Measurements from ENCODE around the gene STAB2. TPM values are rescaled to one million over a fixed set of nuclear protein-coding genes. Genes with fewer than 3 reads are reported as not detected.

The STAB2 gene
- polyA plus RNA-seq, 1 donor from 2014 or later = not detected

DNA sequence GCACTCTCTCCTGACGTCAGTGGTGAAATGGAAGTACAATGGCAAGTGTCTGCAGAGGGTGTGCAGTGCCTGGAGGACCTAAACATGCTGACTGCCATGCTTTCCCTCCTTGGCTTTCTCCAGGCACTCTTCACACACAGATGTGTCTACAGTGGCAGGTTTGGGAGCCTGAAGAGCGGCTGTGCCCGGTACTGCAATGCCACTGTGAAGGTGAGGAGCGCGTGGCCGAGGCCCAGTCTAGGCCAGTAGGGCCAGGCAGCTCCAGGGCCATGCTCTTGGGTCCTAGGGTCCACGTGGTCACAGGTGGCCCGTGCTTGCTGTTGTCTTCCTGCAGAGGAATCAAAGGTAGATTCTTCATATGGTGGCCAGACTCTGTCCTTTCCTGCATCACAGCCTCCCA is 81.4 kb downstream of the STAB2 start:
- no peak overlapping the region for H3K9ac ChIP-seq (ENCODE audit: low read length)
- H3K79me2 ChIP-seq (replicated peaks; ENCODE audit: insufficient read depth, low read length) = no peaks in the 10 kb centered on the region
- no peak overlapping the region for H3K4me3 ChIP-seq (ENCODE audit: low read length)
- no peaks in the 10 kb centered on the region for H3K9me3 ChIP-seq (ENCODE audit: low read length)
- TF ChIP-seq, protein P1, sequence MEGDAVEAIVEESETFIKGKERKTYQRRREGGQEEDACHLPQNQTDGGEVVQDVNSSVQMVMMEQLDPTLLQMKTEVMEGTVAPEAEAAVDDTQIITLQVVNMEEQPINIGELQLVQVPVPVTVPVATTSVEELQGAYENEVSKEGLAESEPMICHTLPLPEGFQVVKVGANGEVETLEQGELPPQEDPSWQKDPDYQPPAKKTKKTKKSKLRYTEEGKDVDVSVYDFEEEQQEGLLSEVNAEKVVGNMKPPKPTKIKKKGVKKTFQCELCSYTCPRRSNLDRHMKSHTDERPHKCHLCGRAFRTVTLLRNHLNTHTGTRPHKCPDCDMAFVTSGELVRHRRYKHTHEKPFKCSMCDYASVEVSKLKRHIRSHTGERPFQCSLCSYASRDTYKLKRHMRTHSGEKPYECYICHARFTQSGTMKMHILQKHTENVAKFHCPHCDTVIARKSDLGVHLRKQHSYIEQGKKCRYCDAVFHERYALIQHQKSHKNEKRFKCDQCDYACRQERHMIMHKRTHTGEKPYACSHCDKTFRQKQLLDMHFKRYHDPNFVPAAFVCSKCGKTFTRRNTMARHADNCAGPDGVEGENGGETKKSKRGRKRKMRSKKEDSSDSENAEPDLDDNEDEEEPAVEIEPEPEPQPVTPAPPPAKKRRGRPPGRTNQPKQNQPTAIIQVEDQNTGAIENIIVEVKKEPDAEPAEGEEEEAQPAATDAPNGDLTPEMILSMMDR (IDR thresholded peaks at IDR 0.05; ENCODE audit: poor library complexity, severe bottlenecking) = no peak
- no peak for TF ChIP-seq MXI1 (conservative IDR thresholded peaks at IDR 0.05; ENCODE audit: poor library complexity, severe bottlenecking)
- TF ChIP-seq, protein P2, sequence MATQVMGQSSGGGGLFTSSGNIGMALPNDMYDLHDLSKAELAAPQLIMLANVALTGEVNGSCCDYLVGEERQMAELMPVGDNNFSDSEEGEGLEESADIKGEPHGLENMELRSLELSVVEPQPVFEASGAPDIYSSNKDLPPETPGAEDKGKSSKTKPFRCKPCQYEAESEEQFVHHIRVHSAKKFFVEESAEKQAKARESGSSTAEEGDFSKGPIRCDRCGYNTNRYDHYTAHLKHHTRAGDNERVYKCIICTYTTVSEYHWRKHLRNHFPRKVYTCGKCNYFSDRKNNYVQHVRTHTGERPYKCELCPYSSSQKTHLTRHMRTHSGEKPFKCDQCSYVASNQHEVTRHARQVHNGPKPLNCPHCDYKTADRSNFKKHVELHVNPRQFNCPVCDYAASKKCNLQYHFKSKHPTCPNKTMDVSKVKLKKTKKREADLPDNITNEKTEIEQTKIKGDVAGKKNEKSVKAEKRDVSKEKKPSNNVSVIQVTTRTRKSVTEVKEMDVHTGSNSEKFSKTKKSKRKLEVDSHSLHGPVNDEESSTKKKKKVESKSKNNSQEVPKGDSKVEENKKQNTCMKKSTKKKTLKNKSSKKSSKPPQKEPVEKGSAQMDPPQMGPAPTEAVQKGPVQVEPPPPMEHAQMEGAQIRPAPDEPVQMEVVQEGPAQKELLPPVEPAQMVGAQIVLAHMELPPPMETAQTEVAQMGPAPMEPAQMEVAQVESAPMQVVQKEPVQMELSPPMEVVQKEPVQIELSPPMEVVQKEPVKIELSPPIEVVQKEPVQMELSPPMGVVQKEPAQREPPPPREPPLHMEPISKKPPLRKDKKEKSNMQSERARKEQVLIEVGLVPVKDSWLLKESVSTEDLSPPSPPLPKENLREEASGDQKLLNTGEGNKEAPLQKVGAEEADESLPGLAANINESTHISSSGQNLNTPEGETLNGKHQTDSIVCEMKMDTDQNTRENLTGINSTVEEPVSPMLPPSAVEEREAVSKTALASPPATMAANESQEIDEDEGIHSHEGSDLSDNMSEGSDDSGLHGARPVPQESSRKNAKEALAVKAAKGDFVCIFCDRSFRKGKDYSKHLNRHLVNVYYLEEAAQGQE (IDR thresholded peaks at IDR 0.05; ENCODE audit: borderline replicate concordance) = no peak
- TF ChIP-seq EZH2 (IDR thresholded peaks at IDR 0.05; ENCODE audit: borderline replicate concordance, insufficient read depth, low read length, poor library complexity, severe bottlenecking) = no peak
- TF ChIP-seq POLR2AphosphoS5 (IDR thresholded peaks at IDR 0.05) = no peak
- no peak for TF ChIP-seq RAD21 (conservative IDR thresholded peaks at IDR 0.05)
- TF ChIP-seq TAF1 (IDR thresholded peaks at IDR 0.05; ENCODE audit: low read depth) = no peak
- TF ChIP-seq EP300 (conservative IDR thresholded peaks at IDR 0.05; ENCODE audit: poor library complexity, severe bottlenecking) = no peak
- no peak for TF ChIP-seq SMC3 (conservative IDR thresholded peaks at IDR 0.05; ENCODE audit: poor library complexity)
- no peaks in the 10 kb centered on the region for H3F3A ChIP-seq (ENCODE audit: insufficient read depth, low read length, poor library complexity, severe bottlenecking)
- no peaks in the 10 kb centered on the region for H3K27me3 ChIP-seq (ENCODE audit: insufficient read depth, low read depth, low read length)
- no peaks in the 10 kb centered on the region for H3K9me2 ChIP-seq (ENCODE audit: insufficient read depth, low read length)
- H2AFZ ChIP-seq (ENCODE audit: low read depth, low read length) = no peak overlapping the region
- no peak overlapping the region for H3K4me2 ChIP-seq (ENCODE audit: low read length)
- no peaks in the 10 kb centered on the region for H4K20me1 ChIP-seq (ENCODE audit: insufficient read depth)
- no peaks in the 10 kb centered on the region for H3K36me3 ChIP-seq (ENCODE audit: insufficient read depth, low read length)
- H3K27ac ChIP-seq (ENCODE audit: low read length) = no peak overlapping the region

DNA sequence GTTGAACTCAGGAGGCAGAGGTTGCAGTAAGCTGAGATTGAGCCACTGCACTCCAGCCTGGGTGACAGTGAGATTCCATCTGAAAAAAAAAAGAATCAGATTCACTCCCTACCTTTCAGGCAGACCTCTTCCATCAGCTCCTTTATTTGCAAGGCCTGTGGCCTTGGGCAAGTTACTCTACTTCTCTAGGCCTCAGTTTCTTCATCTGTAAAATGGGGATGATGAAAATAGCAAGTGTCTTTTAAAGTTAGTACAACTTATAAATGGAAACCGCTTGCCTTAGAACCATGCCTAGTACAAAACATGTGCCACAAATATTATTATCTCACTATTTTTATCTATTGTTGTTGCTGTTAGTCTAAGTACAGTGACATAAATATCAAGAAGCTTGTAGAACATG is 84.3 kb downstream of the STAB2 start:
- no peaks in the 10 kb centered on the region for H3K27me3 ChIP-seq (ENCODE audit: insufficient read depth, low read depth, low read length)
- no peaks in the 10 kb centered on the region for H3F3A ChIP-seq (ENCODE audit: insufficient read depth, low read length, poor library complexity, severe bottlenecking)
- H3K36me3 ChIP-seq (ENCODE audit: insufficient read depth, low read length) = no peaks in the 10 kb centered on the region
- no peaks in the 10 kb centered on the region for H3K9me3 ChIP-seq (ENCODE audit: low read length)
- H3K79me2 ChIP-seq (replicated peaks; ENCODE audit: insufficient read depth, low read length) = no peaks in the 10 kb centered on the region
- no peak overlapping the region for H3K9ac ChIP-seq (ENCODE audit: low read length)
- no peaks in the 10 kb centered on the region for H3K9me2 ChIP-seq (ENCODE audit: insufficient read depth, low read length)
- H3K27ac ChIP-seq (ENCODE audit: low read length) = no peak overlapping the region
- no peak overlapping the region for H3K4me3 ChIP-seq (ENCODE audit: low read length)
- H4K20me1 ChIP-seq (ENCODE audit: insufficient read depth) = no peaks in the 10 kb centered on the region
- no peak overlapping the region for H3K4me2 ChIP-seq (ENCODE audit: low read length)
- no peak overlapping the region for H2AFZ ChIP-seq (ENCODE audit: low read depth, low read length)
- no peak for TF ChIP-seq EP300 (conservative IDR thresholded peaks at IDR 0.05; ENCODE audit: poor library complexity, severe bottlenecking)
- TF ChIP-seq, protein P1 (IDR thresholded peaks at IDR 0.05; ENCODE audit: poor library complexity, severe bottlenecking) = no peak
- no peak for TF ChIP-seq RAD21 (conservative IDR thresholded peaks at IDR 0.05)
- no peak for TF ChIP-seq MXI1 (conservative IDR thresholded peaks at IDR 0.05; ENCODE audit: poor library complexity, severe bottlenecking)
- no peak for TF ChIP-seq SMC3 (conservative IDR thresholded peaks at IDR 0.05; ENCODE audit: poor library complexity)
- no peak for TF ChIP-seq EZH2 (IDR thresholded peaks at IDR 0.05; ENCODE audit: borderline replicate concordance, insufficient read depth, low read length, poor library complexity, severe bottlenecking)
- TF ChIP-seq POLR2AphosphoS5 (IDR thresholded peaks at IDR 0.05) = no peak
- TF ChIP-seq TAF1 (IDR thresholded peaks at IDR 0.05; ENCODE audit: low read depth) = no peak
- TF ChIP-seq, protein P2 (IDR thresholded peaks at IDR 0.05; ENCODE audit: borderline replicate concordance) = no peak

Data from neural cell (in vitro differentiated cells).